NT2/D1 (cell line): ENCODE data around the gene ZNF536.
"Not testable (repeated sequence)": the region's sequence is repeated elsewhere in the genome, so short reads cannot be mapped to it uniquely, and the experiment has no call there.

ENCODE experiments used
- DNase-seq: peaks from one replicate; pipeline ENCODE4 v3.0.0-alpha.2; 2011; ENCODE audit warnings: low read depth, low spot score
- H3K27me3 ChIP-seq: 2 replicates; pipeline ENCODE4 v1.6.0; 2011; ENCODE audit warnings: mild to moderate bottlenecking; ENCODE audit not compliant: insufficient read length, insufficient read depth
- H3K36me3 ChIP-seq: 2 replicates; pipeline ENCODE4 v1.6.1; 2011; ENCODE audit warnings: mild to moderate bottlenecking, low read length, mixed read lengths; ENCODE audit not compliant: insufficient read depth, insufficient read length
- H3K4me1 ChIP-seq: 2 replicates; pipeline ENCODE4 v1.5.1; 2011; ENCODE audit not compliant: insufficient read depth, insufficient read length
- H3K4me3 ChIP-seq: 2 replicates; pipeline ENCODE4 v1.5.1; 2011; ENCODE audit warnings: low read depth; ENCODE audit not compliant: insufficient read length
- H3K9ac ChIP-seq: 2 replicates; pipeline ENCODE4 v1.6.0; 2011; ENCODE audit warnings: low read depth; ENCODE audit not compliant: insufficient read length
- H3K9me3 ChIP-seq: 2 replicates; pipeline ENCODE4 v1.5.1; 2011; ENCODE audit warnings: mild to moderate bottlenecking, low read length; ENCODE audit not compliant: insufficient read depth
- SUZ12 ChIP-seq: IDR thresholded peaks from 2 replicates; pipeline ENCODE4 v1.6.1; 2011; ENCODE audit not compliant: insufficient read length, insufficient read depth; ENCODE audit errors: extremely low read depth
- YY1 ChIP-seq: IDR thresholded peaks from 2 replicates; pipeline ENCODE4 v1.6.1; 2011; ENCODE audit not compliant: insufficient read length, insufficient read depth
- ZNF274 ChIP-seq: IDR thresholded peaks from 2 replicates; pipeline ENCODE4 v1.6.1; 2011; ENCODE audit warnings: mild to moderate bottlenecking, low read depth, low read length

Gene ZNF536

DNA sequence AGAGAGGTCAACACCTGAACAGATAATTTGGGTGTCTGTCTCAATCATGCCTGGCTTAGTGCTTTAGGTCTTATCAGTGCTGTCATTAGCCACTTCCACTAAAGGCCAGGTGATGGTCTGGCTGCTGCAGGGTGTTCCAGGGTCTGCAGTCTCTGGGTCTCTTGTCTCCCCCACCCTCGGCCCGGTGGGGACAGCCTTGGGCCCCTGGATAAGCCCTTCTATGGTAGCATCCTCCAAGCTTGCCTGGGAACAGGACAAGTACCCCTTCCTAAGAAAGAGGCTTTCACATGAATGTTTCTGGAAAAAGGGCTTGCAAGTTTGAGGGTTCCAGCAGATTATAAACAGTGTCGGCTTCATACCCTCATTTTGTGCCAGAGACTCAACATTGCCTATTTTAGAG lies 29.3 kb upstream of the ZNF536 start:
- no peak overlapping the region for H3K4me3 ChIP-seq
- TF ChIP-seq ZNF274 (no peak), SUZ12 (no peak), YY1 (no peak)
- DNase-seq, result no peak
- no peaks in the 10 kb centered on the region for H3K9me3 ChIP-seq
- H3K4me1 ChIP-seq, result no peaks in the 10 kb centered on the region
- H3K9ac ChIP-seq, result no peak overlapping the region
- H3K27me3 ChIP-seq, result no peaks in the 10 kb centered on the region
- H3K36me3 ChIP-seq, result no peaks in the 10 kb centered on the region

DNA sequence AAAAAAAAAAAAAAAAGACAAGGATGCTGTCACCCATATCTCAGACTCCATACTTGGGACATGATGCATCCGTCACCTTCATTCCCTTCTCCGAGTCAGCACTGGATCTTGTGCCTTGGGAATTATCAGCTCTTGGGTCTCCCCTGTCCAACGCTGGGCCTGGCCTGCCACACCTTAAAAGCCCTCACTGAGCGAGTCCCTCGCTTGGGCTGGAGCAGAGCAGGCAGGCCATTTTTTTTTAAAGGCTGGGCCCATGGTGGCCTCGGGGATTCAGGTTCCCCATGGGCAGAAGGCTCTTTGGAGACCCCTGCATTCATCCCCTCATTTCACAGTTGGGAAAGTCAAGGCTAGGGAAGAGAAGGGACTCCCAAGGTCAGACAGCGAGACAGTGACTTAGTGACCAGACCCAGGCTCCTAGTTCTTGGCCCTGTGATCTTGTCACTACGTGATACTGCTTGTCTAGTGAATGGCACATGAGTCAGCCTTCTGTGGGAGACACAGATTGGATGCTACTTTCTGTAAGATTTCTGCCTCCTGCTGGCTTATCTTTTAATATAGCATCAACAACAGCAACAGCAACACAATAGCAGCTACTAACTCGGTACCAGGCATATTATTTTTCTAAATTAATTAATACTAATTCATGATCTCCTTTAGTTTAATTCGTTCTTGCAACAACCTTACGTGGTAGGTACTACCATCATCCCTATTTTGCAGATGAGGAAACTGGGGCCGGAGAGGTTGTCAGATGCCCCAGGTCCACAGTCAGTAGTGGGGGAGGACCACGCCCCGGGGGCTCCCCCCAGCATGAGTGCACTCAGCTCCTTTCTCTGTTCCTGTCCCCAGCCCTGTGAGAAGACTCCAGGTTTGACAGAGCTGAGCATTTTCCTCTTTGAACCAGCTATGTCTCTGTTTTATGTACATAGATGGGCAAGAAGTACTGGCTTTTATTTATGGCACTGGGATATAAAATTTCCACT lies 27.4 kb upstream of the ZNF536 start:
- Histone ChIP-seq H3K4me1 (no peaks in the 10 kb centered on the region), H3K27me3 (no peaks in the 10 kb centered on the region), H3K36me3 (no peaks in the 10 kb centered on the region), H3K4me3 (no peak overlapping the region), H3K9me3 (no peaks in the 10 kb centered on the region), H3K9ac (no peak overlapping the region)
- TF ChIP-seq ZNF274 (no peak), YY1 (no peak), SUZ12 (no peak)
- DNase-seq, result no peak

- no peak overlapping the region for H3K9ac ChIP-seq
Observed at GRCh38 chr19:30345686-30346085, 26.5 kb upstream of the ZNF536 start.

DNA sequence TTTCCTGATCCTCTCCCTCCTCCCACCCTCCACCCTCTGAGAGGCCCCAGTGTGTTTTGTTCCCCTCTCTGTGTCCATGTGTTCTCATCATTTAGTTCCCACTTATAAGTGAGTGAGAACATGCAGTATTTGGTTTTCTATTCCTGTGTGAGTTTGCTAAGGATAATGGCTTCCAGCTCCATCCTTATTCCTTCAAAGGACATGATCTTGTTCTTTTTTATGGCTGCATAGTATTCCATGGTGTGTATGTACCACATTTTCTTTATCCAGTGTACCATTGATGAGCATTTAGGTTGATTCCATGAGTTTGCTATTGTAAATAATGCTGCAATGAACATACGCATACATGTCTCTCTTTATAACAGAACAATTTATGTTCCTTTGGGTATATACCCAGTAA lies 25.7 kb upstream of the ZNF536 start:
- DNase-seq, H3K4me1 ChIP-seq, H3K4me3 ChIP-seq, H3K9ac ChIP-seq, H3K36me3 ChIP-seq, H3K27me3 ChIP-seq, H3K9me3 ChIP-seq: not testable (repeated sequence)

More at GRCh38 chr19:30345686-30346085, 26.5 kb upstream of the ZNF536 start:
- Histone ChIP-seq H3K9me3 (no peaks in the 10 kb centered on the region), H3K4me1 (no peaks in the 10 kb centered on the region), H3K4me3 (no peak overlapping the region), H3K27me3 (no peaks in the 10 kb centered on the region), H3K36me3 (no peaks in the 10 kb centered on the region)
- no peak for DNase-seq
- no peak for TF ChIP-seq YY1
- no peak for TF ChIP-seq ZNF274
- TF ChIP-seq SUZ12, result no peak

DNA sequence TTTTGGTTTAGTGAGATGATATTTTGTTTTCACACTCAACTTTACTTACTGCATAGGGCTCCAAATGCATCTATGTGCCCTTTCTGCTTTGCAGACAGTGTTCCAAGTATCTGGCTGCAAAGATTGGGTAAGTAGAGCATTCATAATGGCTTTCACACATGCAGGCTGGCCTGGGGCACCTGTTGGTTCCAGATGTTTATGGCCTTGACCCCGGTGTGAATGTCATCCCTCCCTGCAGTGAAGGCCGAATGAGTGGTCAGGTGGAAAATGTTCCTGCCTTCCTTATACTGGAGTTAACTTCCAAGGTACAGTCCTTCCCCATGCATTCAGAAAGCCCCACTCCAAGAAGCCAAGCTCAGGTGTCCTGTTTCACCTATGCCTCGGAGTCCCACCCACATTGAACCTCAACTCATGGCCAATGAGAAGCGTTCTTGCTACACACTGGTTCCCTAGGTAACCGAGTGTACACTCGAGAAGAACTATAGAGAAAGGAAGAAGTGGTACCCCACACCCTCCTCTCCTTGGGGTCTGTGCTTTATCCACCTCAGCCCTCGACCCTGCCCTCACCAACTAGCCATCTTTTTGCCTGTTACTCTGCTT lies 23.0 kb upstream of the ZNF536 start:
- Histone ChIP-seq H3K4me3 (no peak overlapping the region), H3K9ac (no peak overlapping the region), H3K27me3 (no peaks in the 10 kb centered on the region), H3K36me3 (no peaks in the 10 kb centered on the region), H3K9me3 (no peaks in the 10 kb centered on the region), H3K4me1 (no peaks in the 10 kb centered on the region)
- DNase-seq, result no peak
- TF ChIP-seq SUZ12, result no peak
- TF ChIP-seq YY1, result no peak
- TF ChIP-seq ZNF274, result no peak

DNA sequence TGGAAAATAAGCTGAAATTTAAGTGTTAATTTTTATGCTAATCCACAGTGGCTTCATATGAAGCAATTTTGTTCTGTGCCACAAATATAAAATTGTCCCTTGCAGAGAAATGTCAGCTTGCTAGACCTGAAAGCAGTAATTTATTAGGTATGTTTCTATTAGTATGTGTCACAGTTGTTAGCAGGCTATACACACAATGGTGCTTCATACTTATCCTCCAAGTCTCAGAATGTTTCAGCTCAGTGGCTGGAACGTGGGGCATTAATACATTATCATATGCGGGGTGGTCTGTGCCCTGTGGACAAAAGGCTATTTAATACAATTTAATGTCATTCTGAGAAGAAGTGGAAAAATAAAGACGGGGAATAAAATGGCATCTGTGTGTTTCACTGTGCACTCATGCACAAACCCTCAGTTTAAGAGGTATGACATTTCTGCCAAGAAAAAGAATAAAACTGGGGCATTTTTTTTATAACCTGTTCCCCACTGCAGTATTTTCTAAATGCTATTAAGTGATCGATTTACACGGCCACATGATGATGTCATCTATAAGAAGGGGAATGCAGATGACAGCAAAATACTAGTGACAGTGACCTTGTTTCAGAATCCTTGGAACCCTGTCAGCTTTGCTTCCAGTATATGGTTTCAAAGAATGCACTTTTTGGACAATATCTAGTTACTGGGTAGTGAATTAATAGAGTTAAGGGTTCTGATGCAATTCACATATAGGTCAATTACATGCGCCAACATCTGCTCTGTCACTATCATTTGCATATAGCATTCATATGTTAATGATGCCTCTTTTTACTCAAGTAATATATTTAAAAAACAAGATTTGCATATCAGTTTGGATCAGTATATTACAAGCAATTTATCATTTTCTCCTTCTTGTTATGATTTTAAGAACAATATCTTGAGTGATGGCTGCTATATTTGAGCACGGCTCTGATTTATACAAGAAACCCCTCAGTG lies 21.2 kb upstream of the ZNF536 start:
- TF ChIP-seq ZNF274, result no peak
- TF ChIP-seq SUZ12, result no peak
- TF ChIP-seq YY1, result no peak
- H3K9ac ChIP-seq, result no peak overlapping the region

GRCh38 chr19:30351774-30352173 lies 20.4 kb upstream of the ZNF536 start:
- TF ChIP-seq ZNF274 (no peak), SUZ12 (no peak), YY1 (no peak)
- no peak for DNase-seq
- H3K4me3 ChIP-seq, result no peak overlapping the region
- no peaks in the 10 kb centered on the region for H3K4me1 ChIP-seq
- H3K27me3 ChIP-seq, result no peaks in the 10 kb centered on the region
- H3K9ac ChIP-seq, result no peak overlapping the region
- H3K9me3 ChIP-seq, result no peaks in the 10 kb centered on the region
- no peaks in the 10 kb centered on the region for H3K36me3 ChIP-seq

More for the DNA sequence above, 21.2 kb upstream of the ZNF536 start:
- no peaks in the 10 kb centered on the region for H3K9me3 ChIP-seq
- no peaks in the 10 kb centered on the region for H3K36me3 ChIP-seq
- no peaks in the 10 kb centered on the region for H3K4me1 ChIP-seq
- H3K27me3 ChIP-seq, result no peaks in the 10 kb centered on the region
- DNase-seq, result no peak
- no peak overlapping the region for H3K4me3 ChIP-seq
